Astrocyte (in vitro differentiated cells and primary cell): ENCODE measurements around the gene ARL5A. TPM values are rescaled to one million over a fixed set of nuclear protein-coding genes. Genes with fewer than 3 reads are reported as not detected.

Experiments used
- DNase-seq: peaks from one replicate; pipeline ENCODE4 v3.0.0-alpha.2; 2010; ENCODE audit warnings: low read depth
- FAIRE-seq: peaks from 2 replicates; lab custom pipeline; 2011; peaks lifted over from hg19 to GRCh38; lab: Jason Lieb, UNC
- H2AFZ ChIP-seq: 2 replicates; pipeline ENCODE4 v1.6.0; 2012; ENCODE audit warnings: low read depth, low read length, inconsistent platforms
- H3K27ac ChIP-seq: 2 replicates; pipeline ENCODE4 v1.5.1; 2011; ENCODE audit warnings: low read depth, low read length, inconsistent platforms
- H3K27me3 ChIP-seq: 2 replicates; pipeline ENCODE4 v1.6.0; 2011; ENCODE audit warnings: low read length, inconsistent platforms; ENCODE audit not compliant: insufficient read depth
- H3K36me3 ChIP-seq: 2 replicates; pipeline ENCODE4 v1.5.1; 2011; ENCODE audit warnings: low read length, inconsistent platforms; ENCODE audit not compliant: insufficient read depth
- H3K4me1 ChIP-seq: 2 replicates; pipeline ENCODE4 v1.5.1; 2011; ENCODE audit warnings: low read length, inconsistent platforms; ENCODE audit not compliant: insufficient read depth
- H3K4me2 ChIP-seq: 2 replicates; pipeline ENCODE4 v1.6.0; 2012; ENCODE audit warnings: low read length, inconsistent platforms
- H3K4me3 ChIP-seq: 2 replicates; pipeline ENCODE4 v1.5.1; 2011; ENCODE audit warnings: low read depth, mild to moderate bottlenecking, low read length, inconsistent platforms; ENCODE audit not compliant: insufficient read depth
- H3K79me2 ChIP-seq: 2 replicates; pipeline ENCODE4 v1.6.0; 2012; ENCODE audit warnings: mild to moderate bottlenecking, low read length, inconsistent platforms; ENCODE audit not compliant: insufficient read depth
- H3K9ac ChIP-seq: 2 replicates; pipeline ENCODE4 v1.6.0; 2012; ENCODE audit warnings: mild to moderate bottlenecking, low read length, inconsistent platforms
- H3K9me3 ChIP-seq: 2 replicates; pipeline ENCODE4 v1.5.1; 2012; ENCODE audit warnings: low read depth, mild to moderate bottlenecking, low read length, inconsistent platforms; ENCODE audit not compliant: insufficient read depth
- H4K20me1 ChIP-seq: 2 replicates; pipeline ENCODE4 v1.6.0; 2012; ENCODE audit warnings: low read length, inconsistent platforms; ENCODE audit not compliant: insufficient read depth
- H3K27ac Mint-ChIP-seq: one replicate; pipeline ENCODE4 v1.8.0; 2021; ENCODE audit warnings: mild to moderate bottlenecking, mixed read lengths; ENCODE audit not compliant: unreplicated experiment
- H3K27me3 Mint-ChIP-seq: one replicate; pipeline ENCODE4 v1.8.0; 2021; ENCODE audit warnings: low read depth, mixed read lengths; ENCODE audit not compliant: unreplicated experiment
- H3K36me3 Mint-ChIP-seq: one replicate; pipeline ENCODE4 v1.8.0; 2021; ENCODE audit warnings: low read depth, mixed read lengths; ENCODE audit not compliant: unreplicated experiment
- H3K4me1 Mint-ChIP-seq: one replicate; pipeline ENCODE4 v1.8.0; 2021; ENCODE audit warnings: low read depth, mixed read lengths; ENCODE audit not compliant: unreplicated experiment
- H3K4me3 Mint-ChIP-seq: one replicate; pipeline ENCODE4 v1.8.0; 2021; ENCODE audit warnings: mild to moderate bottlenecking, moderate library complexity, mixed read lengths; ENCODE audit not compliant: unreplicated experiment
- H3K9me3 Mint-ChIP-seq: one replicate; pipeline ENCODE4 v1.8.0; 2021; ENCODE audit warnings: mild to moderate bottlenecking, mixed read lengths; ENCODE audit not compliant: unreplicated experiment
- EZH2 ChIP-seq: IDR thresholded peaks from 2 replicates; pipeline ENCODE4 v1.6.1; 2012; ENCODE audit warnings: mild to moderate bottlenecking, low read length, inconsistent platforms; ENCODE audit not compliant: insufficient read depth
- total RNA-seq: library from RNA; stranded (reverse); gene quantifications from 2 replicates; pipeline ENCODE4 v1.2.1, GENCODE V29; 2021
- TF ChIP-seq, protein P1 (sequence below): IDR thresholded peaks from 2 replicates; pipeline ENCODE4 v1.5.1; 2011; ENCODE audit warnings: low read depth, mild to moderate bottlenecking, inconsistent platforms, low read length, moderate library complexity; ENCODE audit not compliant: insufficient read depth

ARL5A gene
- total RNA-seq, 1 donor from 2014 or later = 69.7 TPM

DNA sequence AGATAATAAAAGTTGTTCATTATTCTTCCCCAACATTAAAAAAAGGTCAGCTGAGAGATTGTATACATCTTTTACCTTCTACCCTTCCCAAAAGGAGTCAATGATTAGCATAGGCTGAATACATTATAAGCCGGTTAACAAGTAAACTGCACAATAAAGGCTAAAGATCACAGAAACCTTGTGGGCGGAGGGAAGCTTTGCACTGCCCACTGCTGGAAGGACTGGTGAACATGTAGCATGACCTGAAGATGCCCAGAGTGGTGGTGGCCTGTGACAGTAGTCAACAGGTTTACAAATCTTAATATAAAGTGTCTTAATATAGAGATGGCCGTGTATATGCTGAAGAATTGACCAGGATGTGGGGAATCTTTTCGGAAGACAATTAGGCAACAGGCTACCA, 35.6 kb downstream of the ARL5A start:
- Histone ChIP-seq H3K27me3 (no peaks in the 10 kb centered on the region), H3K36me3 (peaks cover 3% of the 10 kb centered on the region), H4K20me1 (no peaks in the 10 kb centered on the region), H3K9ac (no peak overlapping the region), H3K27ac (no peak overlapping the region), H3K4me1 (no peaks in the 10 kb centered on the region), H3K4me3 (no peak overlapping the region), H3K4me2 (no peak overlapping the region), H3K9me3 (no peaks in the 10 kb centered on the region), H2AFZ (no peak overlapping the region), H3K79me2 (no peaks in the 10 kb centered on the region)
- no peak overlapping the region for H3K4me3 Mint-ChIP-seq
- no peak for DNase-seq
- peaks cover 19% of the 10 kb centered on the region for H3K4me1 Mint-ChIP-seq
- no peaks in the 10 kb centered on the region for H3K9me3 Mint-ChIP-seq
- TF ChIP-seq, protein P1, sequence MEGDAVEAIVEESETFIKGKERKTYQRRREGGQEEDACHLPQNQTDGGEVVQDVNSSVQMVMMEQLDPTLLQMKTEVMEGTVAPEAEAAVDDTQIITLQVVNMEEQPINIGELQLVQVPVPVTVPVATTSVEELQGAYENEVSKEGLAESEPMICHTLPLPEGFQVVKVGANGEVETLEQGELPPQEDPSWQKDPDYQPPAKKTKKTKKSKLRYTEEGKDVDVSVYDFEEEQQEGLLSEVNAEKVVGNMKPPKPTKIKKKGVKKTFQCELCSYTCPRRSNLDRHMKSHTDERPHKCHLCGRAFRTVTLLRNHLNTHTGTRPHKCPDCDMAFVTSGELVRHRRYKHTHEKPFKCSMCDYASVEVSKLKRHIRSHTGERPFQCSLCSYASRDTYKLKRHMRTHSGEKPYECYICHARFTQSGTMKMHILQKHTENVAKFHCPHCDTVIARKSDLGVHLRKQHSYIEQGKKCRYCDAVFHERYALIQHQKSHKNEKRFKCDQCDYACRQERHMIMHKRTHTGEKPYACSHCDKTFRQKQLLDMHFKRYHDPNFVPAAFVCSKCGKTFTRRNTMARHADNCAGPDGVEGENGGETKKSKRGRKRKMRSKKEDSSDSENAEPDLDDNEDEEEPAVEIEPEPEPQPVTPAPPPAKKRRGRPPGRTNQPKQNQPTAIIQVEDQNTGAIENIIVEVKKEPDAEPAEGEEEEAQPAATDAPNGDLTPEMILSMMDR = no peak
- TF ChIP-seq EZH2 = no peak
- FAIRE-seq = no peak
- H3K27ac Mint-ChIP-seq = no peak overlapping the region
- H3K36me3 Mint-ChIP-seq = peaks cover 13% of the 10 kb centered on the region
- no peaks in the 10 kb centered on the region for H3K27me3 Mint-ChIP-seq

DNA sequence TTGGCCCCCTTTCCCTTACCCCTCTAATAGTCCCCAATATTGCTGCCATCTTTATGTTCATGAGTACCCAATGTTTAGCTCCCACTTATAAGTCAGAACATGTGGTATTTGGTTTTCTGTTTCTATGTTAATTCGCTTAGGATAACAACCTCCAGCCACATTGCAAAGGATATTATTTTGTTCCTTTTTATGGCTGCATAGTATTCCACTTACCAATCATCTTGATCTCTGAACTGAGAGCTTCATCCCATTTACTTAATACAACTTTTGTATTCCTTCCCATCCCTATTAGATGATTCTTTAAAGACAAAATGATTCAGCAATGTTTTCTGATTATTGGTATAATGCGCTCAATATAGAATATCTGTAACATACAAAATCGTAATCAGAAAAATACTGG, 36.7 kb downstream of the ARL5A start:
- Histone ChIP-seq H3K27me3 (no peaks in the 10 kb centered on the region), H3K36me3 (peaks cover 3% of the 10 kb centered on the region), H3K4me1 (no peaks in the 10 kb centered on the region), H3K9me3 (no peaks in the 10 kb centered on the region), H3K4me3 (no peak overlapping the region), H3K27ac (no peak overlapping the region), H4K20me1 (no peaks in the 10 kb centered on the region), H3K4me2 (no peak overlapping the region), H3K9ac (no peak overlapping the region), H3K79me2 (no peaks in the 10 kb centered on the region), H2AFZ (no peak overlapping the region)
- no peak overlapping the region for H3K4me3 Mint-ChIP-seq
- no peak for DNase-seq
- no peaks in the 10 kb centered on the region for H3K27me3 Mint-ChIP-seq
- H3K4me1 Mint-ChIP-seq = peaks cover 11% of the 10 kb centered on the region
- TF ChIP-seq, protein P1 = no peak
- no peak for TF ChIP-seq EZH2
- no peaks in the 10 kb centered on the region for H3K9me3 Mint-ChIP-seq
- peaks cover 13% of the 10 kb centered on the region for H3K36me3 Mint-ChIP-seq
- no peak for FAIRE-seq
- H3K27ac Mint-ChIP-seq = no peak overlapping the region

DNA sequence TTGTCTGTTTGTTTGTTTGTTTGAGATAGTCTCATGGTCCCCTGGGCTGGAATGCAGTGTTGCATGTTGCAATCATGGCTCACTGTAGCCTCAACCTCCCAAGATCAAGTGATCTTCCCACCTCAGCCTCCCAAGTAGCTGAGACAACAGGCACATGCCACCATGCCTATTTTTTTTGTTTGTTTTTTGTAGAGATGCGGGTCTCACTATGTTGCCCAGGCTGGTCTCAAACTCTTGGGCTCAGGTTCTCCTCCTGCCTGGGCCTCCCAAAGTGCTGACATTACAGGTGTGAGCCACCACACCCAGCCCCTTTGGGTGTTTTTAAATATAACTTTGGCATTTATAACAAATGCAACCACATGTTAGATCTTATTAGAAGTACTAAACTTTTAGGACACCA, 37.5 kb downstream of the ARL5A start:
- Histone ChIP-seq H3K4me1 (no peaks in the 10 kb centered on the region), H3K9ac (no peak overlapping the region), H3K27me3 (no peaks in the 10 kb centered on the region), H3K27ac (no peak overlapping the region), H3K79me2 (no peaks in the 10 kb centered on the region), H2AFZ (no peak overlapping the region), H3K4me3 (no peak overlapping the region), H3K36me3 (peaks cover 3% of the 10 kb centered on the region), H3K9me3 (no peaks in the 10 kb centered on the region), H3K4me2 (no peak overlapping the region), H4K20me1 (no peaks in the 10 kb centered on the region)
- H3K9me3 Mint-ChIP-seq = no peaks in the 10 kb centered on the region
- TF ChIP-seq EZH2 = no peak
- TF ChIP-seq, protein P1 = no peak
- FAIRE-seq (no peak), DNase-seq (no peak)
- no peak overlapping the region for H3K4me3 Mint-ChIP-seq
- H3K4me1 Mint-ChIP-seq = peaks cover 3% of the 10 kb centered on the region
- H3K27me3 Mint-ChIP-seq = no peaks in the 10 kb centered on the region
- H3K36me3 Mint-ChIP-seq = peaks cover 13% of the 10 kb centered on the region
- H3K27ac Mint-ChIP-seq = no peak overlapping the region
